Esophagus muscularis mucosa (tissue), 3 donors: ENCODE results near the gene HLA-DQB2.

Source experiments
- POLR2A ChIP-seq: fragments of 450-650 bp; IDR thresholded peaks from one replicate; pipeline ENCODE4 v1.6.1; 2017; ENCODE audit warnings: antibody characterized with exemption, moderate library complexity, mild to moderate bottlenecking, low read depth
- POLR2AphosphoS5 ChIP-seq, 2 donors: sonication (generic); formaldehyde crosslinking; IDR thresholded peaks; one replicate each; pipeline ENCODE4 v1.6.1; 2017; ENCODE audit warnings: antibody characterized with exemption in 2 of 2
- TF ChIP-seq, protein P1 (sequence below), 3 experiments: fragments of 200-600 bp in 2 of 3; fragments of 450-650 bp in 1 of 3; sonication (generic) in 2 of 3; IDR thresholded peaks; one replicate each; pipeline ENCODE4 v1.5.1; 2017 to 2019; ENCODE audit warnings: antibody characterized with exemption in 3 of 3, mild to moderate bottlenecking in 2 of 3, moderate library complexity in 1 of 3

DNA sequence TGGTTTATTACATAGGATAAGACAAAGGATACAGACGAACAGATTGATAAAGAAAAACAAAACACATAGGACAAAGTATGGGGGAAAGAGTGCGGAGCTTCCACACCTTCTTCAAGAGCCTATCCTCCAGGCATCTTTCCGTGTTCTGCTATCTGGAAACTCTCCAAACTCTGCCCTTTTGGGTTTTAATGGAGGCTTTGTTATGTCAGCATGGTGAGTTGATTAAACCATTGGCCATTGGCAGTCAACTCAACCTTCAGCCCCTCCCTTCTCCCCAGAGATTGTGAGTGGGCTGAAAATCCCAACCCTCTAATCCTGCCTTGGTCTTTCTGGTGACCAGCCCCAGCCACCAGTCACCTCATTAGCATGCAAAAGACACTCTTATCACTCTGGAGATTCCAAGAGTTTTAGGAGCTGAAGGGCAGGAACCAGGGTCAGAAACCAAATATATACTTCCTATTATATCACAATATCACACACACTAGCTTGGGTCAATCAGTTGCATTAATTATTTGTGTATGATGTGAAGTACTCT lies 29.6 kb upstream of the HLA-DQB2 start:
- TF ChIP-seq, protein P1, sequence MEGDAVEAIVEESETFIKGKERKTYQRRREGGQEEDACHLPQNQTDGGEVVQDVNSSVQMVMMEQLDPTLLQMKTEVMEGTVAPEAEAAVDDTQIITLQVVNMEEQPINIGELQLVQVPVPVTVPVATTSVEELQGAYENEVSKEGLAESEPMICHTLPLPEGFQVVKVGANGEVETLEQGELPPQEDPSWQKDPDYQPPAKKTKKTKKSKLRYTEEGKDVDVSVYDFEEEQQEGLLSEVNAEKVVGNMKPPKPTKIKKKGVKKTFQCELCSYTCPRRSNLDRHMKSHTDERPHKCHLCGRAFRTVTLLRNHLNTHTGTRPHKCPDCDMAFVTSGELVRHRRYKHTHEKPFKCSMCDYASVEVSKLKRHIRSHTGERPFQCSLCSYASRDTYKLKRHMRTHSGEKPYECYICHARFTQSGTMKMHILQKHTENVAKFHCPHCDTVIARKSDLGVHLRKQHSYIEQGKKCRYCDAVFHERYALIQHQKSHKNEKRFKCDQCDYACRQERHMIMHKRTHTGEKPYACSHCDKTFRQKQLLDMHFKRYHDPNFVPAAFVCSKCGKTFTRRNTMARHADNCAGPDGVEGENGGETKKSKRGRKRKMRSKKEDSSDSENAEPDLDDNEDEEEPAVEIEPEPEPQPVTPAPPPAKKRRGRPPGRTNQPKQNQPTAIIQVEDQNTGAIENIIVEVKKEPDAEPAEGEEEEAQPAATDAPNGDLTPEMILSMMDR (IDR thresholded peaks at IDR 0.05), result no peak
- no peak for TF ChIP-seq POLR2A
- no peak for TF ChIP-seq POLR2AphosphoS5 (IDR thresholded peaks at IDR 0.05)
